HEK293 (cell line): ENCODE data around the gene MYO5B.

ENCODE experiments used
- KLF16 ChIP-seq: fragments of 450-650 bp; formaldehyde crosslinking; IDR thresholded peaks from 2 replicates; pipeline ENCODE4 v1.5.1; 2017; ENCODE audit warnings: missing biosample characterization, missing genetic modification characterization
- KLF8 ChIP-seq: fragments of 450-650 bp; formaldehyde crosslinking; IDR thresholded peaks from 2 replicates; pipeline ENCODE4 v1.5.1; 2016; ENCODE audit warnings: missing biosample characterization, missing genetic modification characterization
- TCF7L2 ChIP-seq: IDR thresholded peaks from 2 replicates; pipeline ENCODE4 v1.6.1; 2011; ENCODE audit warnings: low read depth, mild to moderate bottlenecking, inconsistent platforms, low read length, moderate library complexity, borderline replicate concordance
- YY1 ChIP-seq: fragments of 450-650 bp; formaldehyde crosslinking; IDR thresholded peaks from 2 replicates; pipeline ENCODE4 v1.5.1; 2018; ENCODE audit warnings: missing biosample characterization, missing genetic modification characterization
- ZBTB7A ChIP-seq: fragments of 450-650 bp; formaldehyde crosslinking; IDR thresholded peaks from 2 replicates; pipeline ENCODE4 v1.5.1; 2016; ENCODE audit warnings: low read depth, missing biosample characterization, missing genetic modification characterization
- ZFP3 ChIP-seq: fragments of 450-650 bp; formaldehyde crosslinking; IDR thresholded peaks from 2 replicates; pipeline ENCODE4 v1.5.1; 2016; ENCODE audit warnings: low read depth, missing biosample characterization, missing genetic modification characterization
- ZNF423 ChIP-seq: fragments of 450-650 bp; formaldehyde crosslinking; IDR thresholded peaks from 2 replicates; pipeline ENCODE4 v1.5.1; 2016; ENCODE audit warnings: missing biosample characterization, missing genetic modification characterization
- ZNF610 ChIP-seq: fragments of 450-650 bp; formaldehyde crosslinking; IDR thresholded peaks from 2 replicates; pipeline ENCODE4 v1.5.1; 2016; ENCODE audit warnings: missing biosample characterization, missing genetic modification characterization, borderline replicate concordance
- ZNF777 ChIP-seq: fragments of 450-650 bp; formaldehyde crosslinking; IDR thresholded peaks from 2 replicates; pipeline ENCODE4 v1.5.1; 2017; ENCODE audit warnings: missing biosample characterization, missing genetic modification characterization, borderline replicate concordance
- ZNF792 ChIP-seq: fragments of 450-650 bp; formaldehyde crosslinking; IDR thresholded peaks from 2 replicates; pipeline ENCODE4 v1.5.1; 2016; ENCODE audit warnings: missing biosample characterization, missing genetic modification characterization
- ZNF830 ChIP-seq: fragments of 450-650 bp; IDR thresholded peaks from 2 replicates; pipeline ENCODE4 v1.5.0; 2018; ENCODE audit warnings: missing biosample characterization, missing genetic modification characterization, low read depth, mild to moderate bottlenecking, moderate library complexity
- TF ChIP-seq, protein P1 (sequence below): fragments of 450-650 bp; formaldehyde crosslinking; IDR thresholded peaks from 2 replicates; pipeline ENCODE4 v1.5.1; 2016; ENCODE audit warnings: missing biosample characterization, missing genetic modification characterization
- TF ChIP-seq, protein P2 (sequence below): fragments of 450-650 bp; formaldehyde crosslinking; IDR thresholded peaks from 2 replicates; pipeline ENCODE4 v1.5.1; 2016; ENCODE audit warnings: missing biosample characterization, missing genetic modification characterization, low read depth

DNA sequence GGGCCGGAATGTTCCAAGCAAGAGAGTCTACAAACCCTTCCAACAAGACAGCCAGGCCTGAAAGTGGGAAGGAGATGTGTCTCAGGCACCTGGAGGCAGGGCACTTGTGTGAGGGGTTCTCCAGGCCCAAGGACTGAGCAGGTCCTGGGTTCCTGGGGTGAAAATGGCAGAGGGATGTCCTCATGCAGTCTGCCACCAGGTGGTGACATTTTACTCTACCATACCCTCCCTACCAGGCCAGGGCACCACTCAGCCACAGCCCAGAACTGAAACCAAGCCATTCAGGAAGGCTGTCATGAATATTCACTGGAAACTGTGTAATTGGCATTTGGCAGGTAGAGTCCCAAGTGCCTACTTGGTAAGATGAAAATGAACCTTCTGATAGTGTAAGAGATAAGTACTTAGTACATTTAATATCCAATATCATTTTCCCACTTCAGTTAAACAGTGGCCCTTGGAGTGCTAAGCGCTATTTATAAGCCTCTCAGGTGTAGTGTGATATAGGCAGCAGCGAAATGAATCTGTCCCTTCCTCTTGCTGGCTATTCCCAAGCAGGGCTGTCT, 185.1 kb downstream of the MYO5B start:
- TF ChIP-seq, protein P1, sequence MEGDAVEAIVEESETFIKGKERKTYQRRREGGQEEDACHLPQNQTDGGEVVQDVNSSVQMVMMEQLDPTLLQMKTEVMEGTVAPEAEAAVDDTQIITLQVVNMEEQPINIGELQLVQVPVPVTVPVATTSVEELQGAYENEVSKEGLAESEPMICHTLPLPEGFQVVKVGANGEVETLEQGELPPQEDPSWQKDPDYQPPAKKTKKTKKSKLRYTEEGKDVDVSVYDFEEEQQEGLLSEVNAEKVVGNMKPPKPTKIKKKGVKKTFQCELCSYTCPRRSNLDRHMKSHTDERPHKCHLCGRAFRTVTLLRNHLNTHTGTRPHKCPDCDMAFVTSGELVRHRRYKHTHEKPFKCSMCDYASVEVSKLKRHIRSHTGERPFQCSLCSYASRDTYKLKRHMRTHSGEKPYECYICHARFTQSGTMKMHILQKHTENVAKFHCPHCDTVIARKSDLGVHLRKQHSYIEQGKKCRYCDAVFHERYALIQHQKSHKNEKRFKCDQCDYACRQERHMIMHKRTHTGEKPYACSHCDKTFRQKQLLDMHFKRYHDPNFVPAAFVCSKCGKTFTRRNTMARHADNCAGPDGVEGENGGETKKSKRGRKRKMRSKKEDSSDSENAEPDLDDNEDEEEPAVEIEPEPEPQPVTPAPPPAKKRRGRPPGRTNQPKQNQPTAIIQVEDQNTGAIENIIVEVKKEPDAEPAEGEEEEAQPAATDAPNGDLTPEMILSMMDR (tag by site-specific recombination) = no peak; the same call in 1 of the 2 replicates
- TF ChIP-seq YY1 (tag by site-specific recombination) (no peak), KLF16 (tag by site-specific recombination) (no peak), TCF7L2 (no peak), ZFP3 (tag by site-specific recombination) (no peak), ZNF423 (tag by site-specific recombination) (no peak), ZNF830 (tag by site-specific recombination) (no peak), ZBTB7A (no peak), KLF8 (tag by site-specific recombination) (no peak), ZNF792 (tag by site-specific recombination) (no peak), ZNF610 (tag by site-specific recombination) (no peak), ZNF777 (tag by site-specific recombination) (no peak)
- TF ChIP-seq, protein P2, sequence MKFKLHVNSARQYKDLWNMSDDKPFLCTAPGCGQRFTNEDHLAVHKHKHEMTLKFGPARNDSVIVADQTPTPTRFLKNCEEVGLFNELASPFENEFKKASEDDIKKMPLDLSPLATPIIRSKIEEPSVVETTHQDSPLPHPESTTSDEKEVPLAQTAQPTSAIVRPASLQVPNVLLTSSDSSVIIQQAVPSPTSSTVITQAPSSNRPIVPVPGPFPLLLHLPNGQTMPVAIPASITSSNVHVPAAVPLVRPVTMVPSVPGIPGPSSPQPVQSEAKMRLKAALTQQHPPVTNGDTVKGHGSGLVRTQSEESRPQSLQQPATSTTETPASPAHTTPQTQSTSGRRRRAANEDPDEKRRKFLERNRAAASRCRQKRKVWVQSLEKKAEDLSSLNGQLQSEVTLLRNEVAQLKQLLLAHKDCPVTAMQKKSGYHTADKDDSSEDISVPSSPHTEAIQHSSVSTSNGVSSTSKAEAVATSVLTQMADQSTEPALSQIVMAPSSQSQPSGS (tag by site-specific recombination) = no peak
